ENCODE results near the gene STRN4.
"Not testable (repeated sequence)": the region's sequence is repeated elsewhere in the genome, so short reads cannot be mapped to it uniquely, and the experiment has no call there.

GRCh38 chr19:46777956-46778645 is 31.9 kb upstream of the STRN4 start:
- TF ChIP-seq CTCF (IDR thresholded peaks at IDR 0.05); ZBTB33 (IDR thresholded peaks at IDR 0.05; ENCODE audit: borderline replicate concordance, low read depth): not testable (repeated sequence)
